ENCODE results near the gene ZMIZ1. TPM values are rescaled to one million over a fixed set of nuclear protein-coding genes. Genes with fewer than 3 reads are reported as not detected.

Gene ZMIZ1
- total and polyA plus RNA-seq, 4 donors: 3.9 to 19.1 (median 9.8) TPM

DNA sequence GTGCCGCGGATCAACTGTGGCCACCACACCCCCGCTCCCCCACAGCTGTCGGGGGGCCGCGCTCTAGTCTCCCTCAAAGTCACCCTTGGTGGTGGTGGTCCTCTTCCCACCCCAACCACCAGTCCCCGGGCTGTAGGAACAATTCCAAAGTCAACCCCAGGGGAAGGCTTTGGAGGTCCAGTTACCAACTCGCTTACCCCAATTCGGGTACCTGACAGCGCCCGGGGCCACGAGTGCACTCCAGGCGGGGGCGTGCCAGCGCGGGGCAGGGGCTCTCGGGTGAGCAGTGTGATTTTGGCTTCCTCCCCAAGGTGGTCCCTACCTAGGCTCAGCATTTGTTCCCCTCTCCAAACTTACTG, 584 bp upstream of the ZMIZ1 start:
- TF ChIP-seq HNF4A (conservative IDR thresholded peaks at IDR 0.05): no peak
- no peak for TF ChIP-seq FOXA2 (IDR thresholded peaks at IDR 0.05)
- TF ChIP-seq SP1 (IDR thresholded peaks at IDR 0.05): no peak
- no peak for TF ChIP-seq ATF3 (IDR thresholded peaks at IDR 0.05)
- no peak for TF ChIP-seq CTCF (IDR thresholded peaks at IDR 0.05; ENCODE audit: low read depth, low read length, missing input control)
- TF ChIP-seq GABPA (IDR thresholded peaks at IDR 0.05 in 1 of 2, conservative IDR thresholded peaks at IDR 0.05 in 1 of 2): no peak
- no peak for TF ChIP-seq NR2F2 (IDR thresholded peaks at IDR 0.05)
- no peak for TF ChIP-seq TAF1 (conservative IDR thresholded peaks at IDR 0.05)
- no peak for TF ChIP-seq JUND (IDR thresholded peaks at IDR 0.05)
- TF ChIP-seq FOXA1 (IDR thresholded peaks at IDR 0.05): no peak
- no peak for TF ChIP-seq RXRA (IDR thresholded peaks at IDR 0.05)
- TF ChIP-seq HNF4G (IDR thresholded peaks at IDR 0.05): no peak
- TF ChIP-seq RAD21 (IDR thresholded peaks at IDR 0.05): no peak
- no peak for TF ChIP-seq YY1 (IDR thresholded peaks at IDR 0.05)
- no peaks in the 10 kb centered on the region for H3K9me3 ChIP-seq (ENCODE audit: control insufficient read depth in 4 of 4, low read length in 3 of 4)
- no peak overlapping the region for H3K9ac ChIP-seq (ENCODE audit: low read depth in 1 of 2, low read length in 2 of 2)
- H3K36me3 ChIP-seq (ENCODE audit: control insufficient read depth in 4 of 4, insufficient read depth in 3 of 4, low read depth in 1 of 4, low read length in 3 of 4): no peaks in the 10 kb centered on the region
- peaks cover 12 to 41% (median 32%) of the 10 kb centered on the region in 4 donors for H3K4me1 ChIP-seq (ENCODE audit: control insufficient read depth in 4 of 4, insufficient read depth in 4 of 4, low read length in 3 of 4)
- no peaks in the 10 kb centered on the region for H3K27me3 ChIP-seq (ENCODE audit: control insufficient read depth in 4 of 4, insufficient read depth in 4 of 4, low read length in 3 of 4)
- DNase-seq (ENCODE audit: low spot score): no peak
- H3K27ac ChIP-seq (ENCODE audit: low read depth in 1 of 2, low read length in 2 of 2): peak overlapping the region; percentile 42 to 94
- WGBS: 5% methylated on average over 17 of the region's 17 CpGs
- peak overlapping the region; percentile 16 to 90 (median 31) for H3K4me3 ChIP-seq (ENCODE audit: low read depth in 1 of 3, low read length in 3 of 3)

GRCh38 chr10:79069325-79070080, 737 bp downstream of the ZMIZ1 start:
- DNase-seq (ENCODE audit: low spot score): peak; percentile 52
- Histone ChIP-seq H3K4me1 (ENCODE audit: control insufficient read depth in 4 of 4, insufficient read depth in 4 of 4, low read length in 3 of 4) (peaks cover 21 to 55% (median 44%) of the 10 kb centered on the region in 4 donors), H3K27ac (ENCODE audit: low read depth in 1 of 2, low read length in 2 of 2) (peak overlapping the region; percentile 94 to 97), H3K9me3 (ENCODE audit: control insufficient read depth in 4 of 4, low read length in 3 of 4) (no peaks in the 10 kb centered on the region), H3K27me3 (ENCODE audit: control insufficient read depth in 4 of 4, insufficient read depth in 4 of 4, low read length in 3 of 4) (no peaks in the 10 kb centered on the region), H3K9ac (ENCODE audit: low read depth in 1 of 2, low read length in 2 of 2) (peak overlapping the region; percentile 45 to 64), H3K4me3 (ENCODE audit: low read depth in 1 of 3, low read length in 3 of 3) (peak overlapping the region; percentile 73 to 90 (median 80)), H3K36me3 (ENCODE audit: control insufficient read depth in 4 of 4, insufficient read depth in 3 of 4, low read depth in 1 of 4, low read length in 3 of 4) (no peaks in the 10 kb centered on the region)
- under 1% methylated on average over 77 of the region's 77 CpGs for WGBS
- TF ChIP-seq RAD21 (IDR thresholded peaks at IDR 0.05) (peak in 1 of 2 donors; percentile 10), ATF3 (IDR thresholded peaks at IDR 0.05) (no peak), EGR1 (IDR thresholded peaks at IDR 0.05; ENCODE audit: low read depth in 2 of 2) (no peak), RXRA (IDR thresholded peaks at IDR 0.05) (no peak), FOXA2 (IDR thresholded peaks at IDR 0.05) (no peak), ZBTB33 (IDR thresholded peaks at IDR 0.05) (no peak)
- TF ChIP-seq, protein P1, sequence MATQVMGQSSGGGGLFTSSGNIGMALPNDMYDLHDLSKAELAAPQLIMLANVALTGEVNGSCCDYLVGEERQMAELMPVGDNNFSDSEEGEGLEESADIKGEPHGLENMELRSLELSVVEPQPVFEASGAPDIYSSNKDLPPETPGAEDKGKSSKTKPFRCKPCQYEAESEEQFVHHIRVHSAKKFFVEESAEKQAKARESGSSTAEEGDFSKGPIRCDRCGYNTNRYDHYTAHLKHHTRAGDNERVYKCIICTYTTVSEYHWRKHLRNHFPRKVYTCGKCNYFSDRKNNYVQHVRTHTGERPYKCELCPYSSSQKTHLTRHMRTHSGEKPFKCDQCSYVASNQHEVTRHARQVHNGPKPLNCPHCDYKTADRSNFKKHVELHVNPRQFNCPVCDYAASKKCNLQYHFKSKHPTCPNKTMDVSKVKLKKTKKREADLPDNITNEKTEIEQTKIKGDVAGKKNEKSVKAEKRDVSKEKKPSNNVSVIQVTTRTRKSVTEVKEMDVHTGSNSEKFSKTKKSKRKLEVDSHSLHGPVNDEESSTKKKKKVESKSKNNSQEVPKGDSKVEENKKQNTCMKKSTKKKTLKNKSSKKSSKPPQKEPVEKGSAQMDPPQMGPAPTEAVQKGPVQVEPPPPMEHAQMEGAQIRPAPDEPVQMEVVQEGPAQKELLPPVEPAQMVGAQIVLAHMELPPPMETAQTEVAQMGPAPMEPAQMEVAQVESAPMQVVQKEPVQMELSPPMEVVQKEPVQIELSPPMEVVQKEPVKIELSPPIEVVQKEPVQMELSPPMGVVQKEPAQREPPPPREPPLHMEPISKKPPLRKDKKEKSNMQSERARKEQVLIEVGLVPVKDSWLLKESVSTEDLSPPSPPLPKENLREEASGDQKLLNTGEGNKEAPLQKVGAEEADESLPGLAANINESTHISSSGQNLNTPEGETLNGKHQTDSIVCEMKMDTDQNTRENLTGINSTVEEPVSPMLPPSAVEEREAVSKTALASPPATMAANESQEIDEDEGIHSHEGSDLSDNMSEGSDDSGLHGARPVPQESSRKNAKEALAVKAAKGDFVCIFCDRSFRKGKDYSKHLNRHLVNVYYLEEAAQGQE (IDR thresholded peaks at IDR 0.05): no peak
